Activated naive CD8-positive, alpha-beta T cell treated with anti-CD3 and anti-CD28 coated beads for 36 hours (primary cell): ENCODE results near the gene OR10A3. TPM values are rescaled to one million over a fixed set of nuclear protein-coding genes. Genes with fewer than 3 reads are reported as not detected.
"Not testable (repeated sequence)": the region's sequence is repeated elsewhere in the genome, so short reads cannot be mapped to it uniquely, and the experiment has no call there.

Experiments used
- DNase-seq: peaks from one replicate; pipeline ENCODE4 v3.0.0; 2021
- H3K27ac Mint-ChIP-seq: one replicate; pipeline ENCODE4 v1.8.0; 2022; ENCODE audit warnings: mild to moderate bottlenecking, moderate library complexity, mixed read lengths
- H3K27me3 Mint-ChIP-seq: one replicate; pipeline ENCODE4 v1.8.0; 2022; ENCODE audit warnings: mild to moderate bottlenecking, mixed read lengths
- H3K36me3 Mint-ChIP-seq: one replicate; pipeline ENCODE4 v1.8.0; 2021; ENCODE audit warnings: mild to moderate bottlenecking, mixed read lengths
- H3K4me1 Mint-ChIP-seq: one replicate; pipeline ENCODE4 v1.8.0; 2021; ENCODE audit warnings: mixed read lengths
- H3K4me3 Mint-ChIP-seq: one replicate; pipeline ENCODE4 v1.8.0; 2022; ENCODE audit warnings: mild to moderate bottlenecking, moderate library complexity, mixed read lengths
- H3K9me3 Mint-ChIP-seq: one replicate; pipeline ENCODE4 v1.8.0; 2022; ENCODE audit warnings: mixed read lengths
- total RNA-seq, 2 experiments: library from RNA; stranded (reverse); gene quantifications; one replicate each; pipeline ENCODE4 v1.2.3, GENCODE V29; 2021

OR10A3 gene, protein sequence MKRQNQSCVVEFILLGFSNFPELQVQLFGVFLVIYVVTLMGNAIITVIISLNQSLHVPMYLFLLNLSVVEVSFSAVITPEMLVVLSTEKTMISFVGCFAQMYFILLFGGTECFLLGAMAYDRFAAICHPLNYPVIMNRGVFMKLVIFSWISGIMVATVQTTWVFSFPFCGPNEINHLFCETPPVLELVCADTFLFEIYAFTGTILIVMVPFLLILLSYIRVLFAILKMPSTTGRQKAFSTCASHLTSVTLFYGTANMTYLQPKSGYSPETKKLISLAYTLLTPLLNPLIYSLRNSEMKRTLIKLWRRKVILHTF
- total RNA-seq, result not detected

DNA sequence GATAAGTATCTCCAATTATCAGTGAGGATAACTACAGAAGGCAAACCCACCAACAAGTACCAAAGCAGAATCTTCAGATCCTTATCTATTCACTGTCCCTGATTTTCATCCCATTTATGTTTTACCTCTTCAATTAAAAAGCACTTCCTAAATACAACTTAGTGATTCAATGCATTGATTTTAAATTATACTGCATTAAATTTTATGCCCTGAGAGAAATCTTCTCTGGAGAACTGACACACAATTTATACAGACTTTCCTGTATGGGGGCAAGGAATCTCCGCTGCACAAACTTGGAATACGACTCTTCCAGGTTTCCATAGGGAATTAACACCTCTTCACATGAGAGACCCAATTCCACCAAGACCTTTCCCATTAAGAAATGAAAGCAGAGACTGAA, at the start of gene OR10A3:
Gene OR10A3, minus strand, starts transcription at position 101 of the 400 bp plus-strand sequence. CDS start 2,188 bp downstream, outside the sequence.
- Mint-ChIP-seq H3K9me3 (peaks cover 18% of the 10 kb centered on the region), H3K4me1 (no peaks in the 10 kb centered on the region), H3K36me3 (no peaks in the 10 kb centered on the region), H3K27me3 (peaks cover 2% of the 10 kb centered on the region), H3K27ac (no peak within 1 kb of the TSS), H3K4me3 (no peak within 1 kb of the TSS)
- no peak for DNase-seq

DNA sequence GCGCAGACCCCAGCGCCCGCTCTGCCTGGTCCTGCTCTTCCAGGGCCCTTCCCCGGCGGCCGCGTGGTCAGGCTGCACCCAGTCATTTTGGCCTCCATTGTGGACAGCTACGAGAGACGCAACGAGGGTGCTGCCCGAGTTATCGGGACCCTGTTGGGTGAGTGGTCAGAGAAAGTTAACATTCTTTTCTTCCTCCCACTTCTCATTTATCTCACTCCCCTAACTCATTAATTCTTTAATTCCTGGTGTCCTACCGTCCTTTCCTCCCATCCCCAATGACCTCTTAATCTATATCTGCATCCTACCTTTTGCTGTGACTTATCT, 46.0 kb upstream of the OR10A3 start:
- peak overlapping the region; percentile 96 for H3K27ac Mint-ChIP-seq
- H3K27me3 Mint-ChIP-seq, H3K9me3 Mint-ChIP-seq, DNase-seq: not testable (repeated sequence)
- H3K36me3 Mint-ChIP-seq, result peaks cover 20% of the 10 kb centered on the region
- H3K4me1 Mint-ChIP-seq, result peaks cover 32% of the 10 kb centered on the region
- peak overlapping the region; percentile 98 for H3K4me3 Mint-ChIP-seq

- H3K27me3 Mint-ChIP-seq, result no peaks in the 10 kb centered on the region
- H3K4me1 Mint-ChIP-seq, result peaks cover 32% of the 10 kb centered on the region
- peak within 1 kb of the TSS; percentile 98 for H3K4me3 Mint-ChIP-seq
- H3K9me3 Mint-ChIP-seq, result no peaks in the 10 kb centered on the region
- peaks cover 20% of the 10 kb centered on the region for H3K36me3 Mint-ChIP-seq
- DNase-seq, result peak; percentile 86
- H3K27ac Mint-ChIP-seq, result peak within 1 kb of the TSS; percentile 96
Observed at GRCh38 chr11:7986768-7987559, 45.5 kb upstream of the OR10A3 start, which contains the start of gene EIF3F. Gene EIF3F, plus strand, starts transcription at chr11:7987337. Its CDS starts 16 bp downstream, at chr11:7987353.

GRCh38 chr11:7983832-7984590, 42.5 kb upstream of the OR10A3 start:
- DNase-seq, result no peak
- Mint-ChIP-seq H3K9me3 (no peaks in the 10 kb centered on the region), H3K27ac (no peak overlapping the region), H3K4me3 (no peak overlapping the region), H3K36me3 (peaks cover 6% of the 10 kb centered on the region), H3K27me3 (no peaks in the 10 kb centered on the region), H3K4me1 (peaks cover 19% of the 10 kb centered on the region)

- Mint-ChIP-seq H3K4me1 (peaks cover 11% of the 10 kb centered on the region), H3K36me3 (peaks cover 1% of the 10 kb centered on the region), H3K4me3 (no peak overlapping the region), H3K9me3 (no peaks in the 10 kb centered on the region), H3K27ac (no peak overlapping the region), H3K27me3 (no peaks in the 10 kb centered on the region)
- no peak for DNase-seq
Observed at GRCh38 chr11:7982582-7983119, 41.1 kb upstream of the OR10A3 start.

GRCh38 chr11:7981619-7982157, 40.2 kb upstream of the OR10A3 start:
- Mint-ChIP-seq H3K27me3 (no peaks in the 10 kb centered on the region), H3K4me3 (no peak overlapping the region)

GRCh38 chr11:7977232-7977917, 35.9 kb upstream of the OR10A3 start:
- no peak overlapping the region for H3K4me3 Mint-ChIP-seq

More at GRCh38 chr11:7981619-7982157, 40.2 kb upstream of the OR10A3 start:
- Mint-ChIP-seq H3K36me3 (no peaks in the 10 kb centered on the region), H3K9me3 (no peaks in the 10 kb centered on the region), H3K27ac (no peak overlapping the region), H3K4me1 (peaks cover 9% of the 10 kb centered on the region)
- DNase-seq, result no peak

GRCh38 chr11:7974668-7975067, 33.2 kb upstream of the OR10A3 start:
- H3K4me1 Mint-ChIP-seq, result no peaks in the 10 kb centered on the region
- H3K27ac Mint-ChIP-seq, result no peak overlapping the region
- H3K36me3 Mint-ChIP-seq, result no peaks in the 10 kb centered on the region
- no peaks in the 10 kb centered on the region for H3K27me3 Mint-ChIP-seq
- no peaks in the 10 kb centered on the region for H3K9me3 Mint-ChIP-seq
- no peak overlapping the region for H3K4me3 Mint-ChIP-seq
- DNase-seq, result no peak

More at GRCh38 chr11:7977232-7977917, 35.9 kb upstream of the OR10A3 start:
- DNase-seq, result no peak
- H3K27me3 Mint-ChIP-seq, result no peaks in the 10 kb centered on the region
- H3K27ac Mint-ChIP-seq, result no peak overlapping the region
- no peaks in the 10 kb centered on the region for H3K4me1 Mint-ChIP-seq
- H3K36me3 Mint-ChIP-seq, result no peaks in the 10 kb centered on the region
- H3K9me3 Mint-ChIP-seq, result no peaks in the 10 kb centered on the region

GRCh38 chr11:7973011-7973410, 31.5 kb upstream of the OR10A3 start:
- H3K27me3 Mint-ChIP-seq, result no peaks in the 10 kb centered on the region
- no peak overlapping the region for H3K27ac Mint-ChIP-seq
- no peaks in the 10 kb centered on the region for H3K9me3 Mint-ChIP-seq
- H3K4me1 Mint-ChIP-seq, result no peaks in the 10 kb centered on the region
- no peaks in the 10 kb centered on the region for H3K36me3 Mint-ChIP-seq
- no peak for DNase-seq
- H3K4me3 Mint-ChIP-seq, result no peak overlapping the region

GRCh38 chr11:7971846-7972245, 30.3 kb upstream of the OR10A3 start:
- Mint-ChIP-seq H3K4me3 (no peak overlapping the region), H3K9me3 (no peaks in the 10 kb centered on the region), H3K36me3 (no peaks in the 10 kb centered on the region), H3K27me3 (peaks cover 2% of the 10 kb centered on the region), H3K4me1 (no peaks in the 10 kb centered on the region), H3K27ac (no peak overlapping the region)
- no peak for DNase-seq

- Mint-ChIP-seq H3K27ac (no peak overlapping the region), H3K36me3 (no peaks in the 10 kb centered on the region), H3K4me3 (no peak overlapping the region), H3K27me3 (peaks cover 4% of the 10 kb centered on the region), H3K9me3 (no peaks in the 10 kb centered on the region), H3K4me1 (no peaks in the 10 kb centered on the region)
- DNase-seq, result no peak
Observed at GRCh38 chr11:7969756-7970646, 28.5 kb upstream of the OR10A3 start.

DNA sequence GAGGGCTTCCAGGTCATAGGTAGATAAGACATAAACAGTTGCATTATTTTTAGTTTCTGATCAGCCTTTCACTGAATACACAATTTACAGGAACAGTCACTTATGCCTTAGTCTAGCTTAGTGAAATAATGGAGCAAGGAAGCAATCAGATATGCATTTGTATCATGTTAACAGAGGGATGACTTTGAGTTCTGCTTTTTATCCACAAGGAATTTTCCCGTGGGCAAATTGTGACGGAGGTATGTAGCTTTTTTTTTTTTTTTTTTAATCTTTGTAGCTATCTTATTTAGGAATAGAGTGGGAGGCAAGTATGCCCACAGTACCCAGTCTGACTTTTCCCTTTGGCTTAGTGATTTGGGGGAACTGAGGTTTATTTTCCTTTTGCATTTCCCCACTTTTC, 27.2 kb upstream of the OR10A3 start:
- Mint-ChIP-seq H3K9me3 (no peaks in the 10 kb centered on the region), H3K27me3 (peaks cover 4% of the 10 kb centered on the region), H3K4me3 (no peak overlapping the region), H3K4me1 (no peaks in the 10 kb centered on the region), H3K36me3 (no peaks in the 10 kb centered on the region), H3K27ac (no peak overlapping the region)
- no peak for DNase-seq

DNA sequence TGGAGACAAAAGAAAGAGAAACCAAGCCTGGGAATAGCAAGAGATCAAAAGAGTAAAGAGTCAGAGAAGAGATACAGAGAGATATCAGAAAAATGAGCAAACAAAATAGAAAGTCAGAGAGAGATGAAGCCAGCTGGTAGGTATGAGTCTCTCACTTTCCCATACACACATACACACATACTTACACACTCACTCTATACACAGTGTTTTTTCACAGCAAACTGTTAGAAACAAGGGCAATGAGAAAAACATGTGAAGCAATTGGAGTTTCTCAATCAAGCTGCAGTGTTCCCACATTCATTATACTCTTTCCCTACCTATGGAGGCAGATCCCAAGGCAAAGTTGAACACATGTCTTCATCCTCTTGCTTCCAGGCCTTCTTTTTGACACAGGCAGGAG, 26.3 kb upstream of the OR10A3 start:
- Mint-ChIP-seq H3K27ac (no peak overlapping the region), H3K27me3 (peaks cover 4% of the 10 kb centered on the region), H3K4me3 (no peak overlapping the region), H3K36me3 (no peaks in the 10 kb centered on the region), H3K4me1 (no peaks in the 10 kb centered on the region), H3K9me3 (no peaks in the 10 kb centered on the region)
- DNase-seq, result no peak
